Measurements from ENCODE around the gene FIG4. TPM values are rescaled to one million over a fixed set of nuclear protein-coding genes. Genes with fewer than 3 reads are reported as not detected.
"Not testable (repeated sequence)": the region's sequence is repeated elsewhere in the genome, so short reads cannot be mapped to it uniquely, and the experiment has no call there.

FIG4 gene
- total RNA-seq, 1 donor from 2014 or later, result 15.4 TPM

DNA sequence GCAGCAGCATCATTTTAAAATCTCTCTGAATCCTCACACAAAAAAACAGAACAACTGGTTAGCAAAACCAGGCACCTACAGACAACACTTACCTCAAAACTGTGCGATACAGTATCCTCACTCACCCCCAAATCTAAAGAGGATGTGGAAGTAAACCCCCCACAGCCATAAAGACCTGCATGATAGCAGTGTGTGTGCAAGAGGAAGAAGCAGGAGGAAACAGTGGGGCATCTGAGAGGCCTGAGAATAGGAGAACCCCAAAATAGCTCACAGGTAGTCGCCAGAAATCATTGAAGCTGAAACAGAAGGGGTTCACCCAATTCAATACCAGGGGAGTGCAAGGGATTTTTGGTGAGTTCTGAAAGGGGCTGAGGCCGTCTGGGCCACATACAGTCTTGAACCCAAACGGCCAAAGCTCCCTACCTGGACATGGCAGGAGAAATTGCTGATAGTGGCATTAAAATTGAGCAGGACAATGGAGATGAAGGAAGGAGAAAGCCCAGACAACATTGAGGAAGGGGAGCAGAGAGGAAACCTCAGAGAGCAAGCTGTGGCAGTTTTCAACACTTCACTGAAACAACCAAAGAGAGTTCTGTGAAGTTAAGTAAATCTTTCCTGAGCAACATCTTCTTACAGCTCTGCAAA, 129.7 kb downstream of the FIG4 start:
- Mint-ChIP-seq H3K36me3 (ENCODE audit: unreplicated experiment) (no peaks in the 10 kb centered on the region), H3K27ac (ENCODE audit: unreplicated experiment) (no peak overlapping the region), H3K27me3 (ENCODE audit: unreplicated experiment) (peaks cover 3% of the 10 kb centered on the region), H3K9me3 (ENCODE audit: unreplicated experiment) (peaks cover 6% of the 10 kb centered on the region), H3K4me1 (ENCODE audit: low read depth, unreplicated experiment) (peaks cover 27% of the 10 kb centered on the region), H3K4me3 (ENCODE audit: unreplicated experiment) (no peak overlapping the region)
- DNase-seq, result no peak
- TF ChIP-seq, protein P1, sequence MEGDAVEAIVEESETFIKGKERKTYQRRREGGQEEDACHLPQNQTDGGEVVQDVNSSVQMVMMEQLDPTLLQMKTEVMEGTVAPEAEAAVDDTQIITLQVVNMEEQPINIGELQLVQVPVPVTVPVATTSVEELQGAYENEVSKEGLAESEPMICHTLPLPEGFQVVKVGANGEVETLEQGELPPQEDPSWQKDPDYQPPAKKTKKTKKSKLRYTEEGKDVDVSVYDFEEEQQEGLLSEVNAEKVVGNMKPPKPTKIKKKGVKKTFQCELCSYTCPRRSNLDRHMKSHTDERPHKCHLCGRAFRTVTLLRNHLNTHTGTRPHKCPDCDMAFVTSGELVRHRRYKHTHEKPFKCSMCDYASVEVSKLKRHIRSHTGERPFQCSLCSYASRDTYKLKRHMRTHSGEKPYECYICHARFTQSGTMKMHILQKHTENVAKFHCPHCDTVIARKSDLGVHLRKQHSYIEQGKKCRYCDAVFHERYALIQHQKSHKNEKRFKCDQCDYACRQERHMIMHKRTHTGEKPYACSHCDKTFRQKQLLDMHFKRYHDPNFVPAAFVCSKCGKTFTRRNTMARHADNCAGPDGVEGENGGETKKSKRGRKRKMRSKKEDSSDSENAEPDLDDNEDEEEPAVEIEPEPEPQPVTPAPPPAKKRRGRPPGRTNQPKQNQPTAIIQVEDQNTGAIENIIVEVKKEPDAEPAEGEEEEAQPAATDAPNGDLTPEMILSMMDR (IDR thresholded peaks at IDR 0.05; ENCODE audit: partially characterized antibody, unreplicated experiment), result no peak

DNA sequence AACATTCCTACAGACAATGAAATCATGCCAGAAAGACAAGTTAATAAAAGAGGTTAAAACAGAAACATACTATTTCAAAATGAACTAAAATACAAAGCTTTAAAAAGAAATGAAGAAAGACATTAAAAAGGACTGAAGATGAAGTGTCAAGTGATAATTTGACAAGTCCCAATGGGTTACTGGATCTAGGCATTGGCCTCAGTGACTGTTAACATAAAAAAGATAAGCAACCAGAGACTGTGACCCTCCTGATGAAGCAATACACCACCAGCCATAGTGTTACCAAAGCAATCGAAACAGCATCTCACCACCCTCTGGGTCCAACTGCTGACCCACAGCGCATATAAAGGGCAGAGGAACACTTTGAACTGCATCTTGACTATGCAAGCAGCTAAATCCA, 130.3 kb downstream of the FIG4 start:
- DNase-seq, result no peak
- TF ChIP-seq, protein P1 (IDR thresholded peaks at IDR 0.05; ENCODE audit: partially characterized antibody, unreplicated experiment), result no peak
- no peak overlapping the region for H3K4me3 Mint-ChIP-seq (ENCODE audit: unreplicated experiment)
- H3K4me1 Mint-ChIP-seq (ENCODE audit: low read depth, unreplicated experiment), result peaks cover 25% of the 10 kb centered on the region
- H3K27me3 Mint-ChIP-seq (ENCODE audit: unreplicated experiment), result peaks cover 3% of the 10 kb centered on the region
- no peak overlapping the region for H3K27ac Mint-ChIP-seq (ENCODE audit: unreplicated experiment)
- H3K36me3 Mint-ChIP-seq (ENCODE audit: unreplicated experiment), result peaks cover 2% of the 10 kb centered on the region
- peaks cover 4% of the 10 kb centered on the region for H3K9me3 Mint-ChIP-seq (ENCODE audit: unreplicated experiment)

DNA sequence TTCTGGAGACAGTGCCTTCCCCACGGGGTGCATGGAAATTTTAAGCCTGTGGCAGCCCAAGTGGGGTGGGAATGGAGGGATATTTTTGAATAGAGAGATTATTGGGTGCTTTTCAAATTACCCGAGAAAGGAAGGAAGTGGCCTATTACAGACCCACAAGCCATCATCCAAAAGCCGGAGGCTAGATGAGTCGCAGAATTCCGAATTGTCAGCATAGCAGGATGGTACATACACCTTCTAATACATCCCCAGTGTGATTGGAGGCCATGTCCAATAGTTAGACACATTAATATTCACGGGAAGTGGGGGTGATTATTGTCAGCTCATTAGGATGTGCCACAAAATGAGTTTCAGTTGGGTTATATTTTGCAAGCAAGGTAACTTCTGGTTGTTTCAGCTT, 133.0 kb downstream of the FIG4 start:
- H3K27me3 Mint-ChIP-seq (ENCODE audit: unreplicated experiment), result peaks cover 1% of the 10 kb centered on the region
- peaks cover 8% of the 10 kb centered on the region for H3K4me1 Mint-ChIP-seq (ENCODE audit: low read depth, unreplicated experiment)
- no peak overlapping the region for H3K4me3 Mint-ChIP-seq (ENCODE audit: unreplicated experiment)
- peaks cover 5% of the 10 kb centered on the region for H3K36me3 Mint-ChIP-seq (ENCODE audit: unreplicated experiment)
- H3K27ac Mint-ChIP-seq (ENCODE audit: unreplicated experiment), result no peak overlapping the region
- TF ChIP-seq, protein P1 (IDR thresholded peaks at IDR 0.05; ENCODE audit: partially characterized antibody, unreplicated experiment), result no peak
- H3K9me3 Mint-ChIP-seq (ENCODE audit: unreplicated experiment), result no peaks in the 10 kb centered on the region
- no peak for DNase-seq

DNA sequence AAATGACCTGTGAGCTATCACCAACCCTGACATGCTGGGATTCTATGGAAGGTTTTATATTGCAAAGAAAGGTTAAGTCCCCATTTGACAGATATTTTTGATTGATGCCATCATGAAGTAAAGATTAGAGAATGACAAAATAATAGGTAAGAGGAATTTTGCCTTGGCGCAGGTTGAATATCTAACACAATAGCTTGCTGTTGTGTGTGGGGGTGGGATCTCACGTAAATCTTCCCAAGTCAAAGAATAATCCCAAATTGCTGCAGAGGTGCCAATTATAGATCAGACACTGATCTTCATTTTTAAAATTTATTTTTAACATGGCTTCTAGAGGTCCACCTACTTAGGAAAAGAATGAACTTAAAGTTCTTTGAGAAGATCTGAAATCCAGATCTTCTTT, 135.5 kb downstream of the FIG4 start:
- Mint-ChIP-seq H3K9me3 (ENCODE audit: unreplicated experiment) (peaks cover 6% of the 10 kb centered on the region), H3K36me3 (ENCODE audit: unreplicated experiment) (peaks cover 20% of the 10 kb centered on the region), H3K4me3 (ENCODE audit: unreplicated experiment) (no peak overlapping the region), H3K27me3 (ENCODE audit: unreplicated experiment) (peaks cover 1% of the 10 kb centered on the region), H3K4me1 (ENCODE audit: low read depth, unreplicated experiment) (no peaks in the 10 kb centered on the region), H3K27ac (ENCODE audit: unreplicated experiment) (no peak overlapping the region)
- TF ChIP-seq, protein P1 (IDR thresholded peaks at IDR 0.05; ENCODE audit: partially characterized antibody, unreplicated experiment), result no peak
- no peak for DNase-seq

DNA sequence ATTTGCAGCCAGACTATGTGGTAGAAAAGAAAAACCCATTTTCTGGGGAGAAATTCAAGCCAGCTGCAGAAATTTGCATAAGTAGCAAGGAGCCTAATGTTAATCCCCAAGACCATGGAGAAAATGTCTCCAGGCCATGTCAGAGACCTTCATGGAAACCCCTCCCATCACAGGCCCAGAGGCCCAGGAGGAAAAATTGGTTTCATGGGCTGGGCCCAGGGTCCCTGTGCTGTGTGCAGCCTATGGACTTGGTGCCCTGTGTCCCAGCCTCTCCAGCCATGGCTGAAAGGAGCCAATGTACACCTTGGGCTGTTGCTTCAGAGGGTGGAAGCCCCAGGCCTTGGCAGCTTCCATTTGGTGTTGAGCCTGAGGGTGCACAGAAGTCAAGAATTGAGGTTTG, 140.3 kb downstream of the FIG4 start:
- not testable (repeated sequence) for H3K27me3 Mint-ChIP-seq (ENCODE audit: unreplicated experiment); H3K4me1 Mint-ChIP-seq (ENCODE audit: low read depth, unreplicated experiment); DNase-seq; H3K4me3 Mint-ChIP-seq (ENCODE audit: unreplicated experiment); H3K27ac Mint-ChIP-seq (ENCODE audit: unreplicated experiment); H3K9me3 Mint-ChIP-seq (ENCODE audit: unreplicated experiment)
- H3K36me3 Mint-ChIP-seq (ENCODE audit: unreplicated experiment), result peaks cover 24% of the 10 kb centered on the region

All from glutamatergic neuron (in vitro differentiated cells).